Hematopoietic multipotent progenitor cell treated with erythropoietin and hydrocortisone succinate and interleukin-3 and kit ligand, for 8 days (in vitro differentiated cells): ENCODE data around the gene SLX9.
"Not testable (repeated sequence)": the region's sequence is repeated elsewhere in the genome, so short reads cannot be mapped to it uniquely, and the experiment has no call there.

ENCODE experiments used
- DNase-seq: peaks from one replicate; pipeline ENCODE4 v3.0.0-alpha.2; 2015

Gene SLX9

GRCh38 chr21:44902268-44903049 lies 37.4 kb upstream of the SLX9 start:
- DNase-seq: no peak

GRCh38 chr21:44903050-44903685 lies 36.7 kb upstream of the SLX9 start:
- no peak for DNase-seq

- no peak for DNase-seq
Observed at GRCh38 chr21:44903689-44904088, 36.1 kb upstream of the SLX9 start.

- no peak for DNase-seq
Observed at GRCh38 chr21:44904141-44904923, 35.5 kb upstream of the SLX9 start.

GRCh38 chr21:44905016-44905727 lies 34.7 kb upstream of the SLX9 start:
- no peak for DNase-seq

- no peak for DNase-seq
Observed at GRCh38 chr21:44905728-44906090, 34.1 kb upstream of the SLX9 start.

GRCh38 chr21:44907225-44907965 lies 32.4 kb upstream of the SLX9 start:
- no peak for DNase-seq

- DNase-seq: peak; percentile 27
Observed at GRCh38 chr21:44907966-44908895, 31.6 kb upstream of the SLX9 start.

GRCh38 chr21:44908908-44909307 lies 30.9 kb upstream of the SLX9 start:
- DNase-seq: no peak

GRCh38 chr21:44909719-44910118 lies 30.1 kb upstream of the SLX9 start:
- DNase-seq: no peak

GRCh38 chr21:44910229-44911067 lies 29.4 kb upstream of the SLX9 start:
- no peak for DNase-seq

- DNase-seq: no peak
Observed at GRCh38 chr21:44911068-44911383, 28.8 kb upstream of the SLX9 start.

GRCh38 chr21:44911384-44912157 lies 28.3 kb upstream of the SLX9 start:
- DNase-seq: peak; percentile 93

GRCh38 chr21:44912158-44912473 lies 27.7 kb upstream of the SLX9 start:
- no peak for DNase-seq

- DNase-seq: not testable (repeated sequence)
Observed at GRCh38 chr21:44912506-44913412, 27.1 kb upstream of the SLX9 start.

GRCh38 chr21:44913425-44914175 lies 26.2 kb upstream of the SLX9 start:
- no peak for DNase-seq

- DNase-seq: no peak
Observed at GRCh38 chr21:44914176-44914874, 25.5 kb upstream of the SLX9 start.
